ENCODE data around the gene COL5A1.

The COL5A1 gene

DNA sequence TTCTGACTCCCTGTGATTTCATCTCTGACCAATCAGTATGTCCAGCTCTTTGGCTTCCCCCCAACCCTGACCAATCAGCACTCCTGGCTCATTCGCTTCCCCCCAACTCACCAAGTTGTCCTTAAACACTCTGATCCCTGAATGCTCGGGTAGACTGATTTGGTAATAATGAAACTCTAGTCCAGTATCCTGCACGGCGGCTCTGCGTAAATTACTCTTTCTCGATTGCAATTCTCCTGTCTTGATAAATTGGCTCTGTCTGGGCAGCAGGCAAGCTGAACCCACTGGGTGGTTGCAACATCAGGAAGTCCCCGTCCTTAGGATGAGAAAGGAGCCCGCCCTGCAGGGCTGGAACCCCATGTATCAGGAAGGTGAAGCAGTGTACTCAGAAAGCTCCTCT is 249.4 kb downstream of the COL5A1 start:
- no peak for TF ChIP-seq CTCF (IDR thresholded peaks at IDR 0.05; ENCODE audit: low read depth, low read length)
- DNase-seq (ENCODE audit: extremely low read depth, low read depth), result no peak

DNA sequence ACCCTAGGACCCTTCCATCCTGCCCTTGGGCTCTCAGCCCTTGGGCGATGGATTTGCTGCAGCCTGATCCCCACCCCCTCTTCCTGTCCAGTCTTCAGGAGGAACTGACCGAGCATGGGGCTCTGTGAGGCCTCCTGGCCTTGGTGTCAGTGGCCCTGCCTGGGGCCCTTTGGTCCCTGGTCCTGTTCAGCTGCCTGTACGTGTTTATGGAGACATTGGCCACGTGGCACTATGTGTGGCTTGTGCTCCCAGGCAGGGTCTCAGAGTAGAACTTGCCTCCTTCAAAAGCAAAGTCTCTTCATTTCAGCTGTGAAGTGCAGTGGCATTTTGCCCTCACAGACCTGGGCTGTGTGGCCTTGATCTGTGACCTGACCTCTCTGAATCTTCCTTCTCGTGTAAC is 250.1 kb downstream of the COL5A1 start:
- no peak for TF ChIP-seq CTCF (IDR thresholded peaks at IDR 0.05; ENCODE audit: low read depth, low read length)
- DNase-seq (ENCODE audit: extremely low read depth, low read depth), result no peak

DNA sequence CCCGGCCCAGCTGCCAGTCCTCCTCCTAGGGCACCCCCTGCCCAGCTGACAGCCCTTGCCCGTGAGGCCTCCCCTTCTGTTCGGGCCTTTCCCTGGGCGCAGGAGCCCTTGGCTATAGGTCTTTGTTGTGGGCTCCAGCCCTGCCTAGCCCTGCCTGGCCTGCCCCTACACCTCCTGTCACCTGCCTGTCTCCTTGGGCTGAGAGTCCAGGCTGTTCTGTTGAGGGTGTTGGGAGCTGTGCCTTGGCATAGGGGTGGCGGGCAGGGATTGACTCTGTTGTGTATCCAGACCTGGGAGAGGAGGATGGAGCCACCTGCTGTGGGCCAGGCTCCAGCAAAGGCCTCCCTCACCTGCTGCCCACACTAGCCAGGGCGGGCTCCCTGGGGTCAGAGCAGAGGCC is 250.6 kb downstream of the COL5A1 start:
- DNase-seq (ENCODE audit: extremely low read depth, low read depth), result no peak
- TF ChIP-seq CTCF (IDR thresholded peaks at IDR 0.05; ENCODE audit: low read depth, low read length), result no peak

- no peak for TF ChIP-seq CTCF (IDR thresholded peaks at IDR 0.05; ENCODE audit: low read depth, low read length)
- no peak for DNase-seq (ENCODE audit: extremely low read depth, low read depth)
These were observed 251.3 kb downstream of the COL5A1 start for GRCh38 chr9:134892820-134893420.

All from AG09319 (cell line).